Endometrial microvascular endothelial cells (primary cell): Measurements from ENCODE around the gene UCKL1. TPM values are rescaled to one million over a fixed set of nuclear protein-coding genes. Genes with fewer than 3 reads are reported as not detected.
"Not testable (repeated sequence)": the region's sequence is repeated elsewhere in the genome, so short reads cannot be mapped to it uniquely, and the experiment has no call there.

Experiments
- in situ Hi-C: cut with HindIII; loops from 2 replicates; pipeline ENCODE4 v1.10.0; 2017; ENCODE audit warnings: low sequenced_read_pairs, low pct_unique_long_range_greater_than_20kb; ENCODE audit errors: inconsistent ontology term
- total RNA-seq: library from RNA; depleted of rRNA; stranded (reverse); fragments of >200 nt; gene quantifications from one replicate; pipeline ENCODE4 v1.2.3, GENCODE V29; 2015; ENCODE audit errors: inconsistent ontology term

UCKL1 gene
- total RNA-seq, 1 donor from 2014 or later: 19.3 TPM

DNA sequence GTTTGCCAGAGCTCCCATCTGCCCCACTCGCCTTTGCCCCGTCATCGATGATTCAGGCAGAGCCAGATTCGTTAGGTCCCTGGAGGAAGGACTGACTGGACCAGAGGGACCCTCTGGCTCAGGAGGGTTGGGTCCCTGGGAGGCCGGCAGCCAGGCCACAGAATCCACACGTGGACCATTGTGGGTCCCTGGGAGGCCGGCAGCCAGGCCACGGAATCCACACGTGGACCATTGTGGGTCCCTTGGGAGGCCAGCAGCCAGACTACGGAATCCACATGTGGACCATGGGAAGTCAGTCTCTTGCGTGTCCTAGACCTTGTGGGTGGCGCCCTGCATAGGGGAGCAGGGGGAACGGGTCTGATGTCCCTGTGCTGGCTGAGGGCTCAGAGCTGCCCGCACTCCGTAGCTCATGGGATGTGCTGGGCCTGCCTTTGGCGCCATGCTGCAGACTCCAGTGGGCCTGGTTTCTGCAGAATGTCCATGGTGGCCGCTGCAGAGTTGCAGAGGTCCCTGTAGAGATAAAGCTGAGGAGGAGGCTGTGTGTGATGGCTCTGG, 23.5 kb downstream of the UCKL1 start:
- in situ Hi-C loops: no loop called here

DNA sequence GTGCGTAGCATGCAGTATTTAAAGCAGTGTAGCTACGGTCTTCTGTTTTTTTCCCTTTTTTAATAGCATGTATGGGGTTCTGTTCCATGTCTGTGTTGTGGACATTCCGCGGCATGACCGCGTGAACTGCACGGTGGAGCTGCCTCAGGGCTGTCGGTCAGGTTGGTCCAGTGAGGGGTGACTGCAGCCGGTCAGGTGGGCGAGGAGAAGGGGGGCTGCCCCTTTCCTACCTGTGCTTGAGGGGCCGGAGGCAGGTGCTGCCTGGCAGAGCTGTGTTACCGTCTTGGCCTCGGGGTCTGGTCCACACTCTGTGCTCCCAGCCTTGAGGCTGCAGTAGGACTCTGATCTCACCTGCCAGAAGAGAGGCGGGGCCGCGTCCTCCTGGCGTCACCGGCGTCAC, 24.5 kb downstream of the UCKL1 start:
- in situ Hi-C loops: no loop called here

DNA sequence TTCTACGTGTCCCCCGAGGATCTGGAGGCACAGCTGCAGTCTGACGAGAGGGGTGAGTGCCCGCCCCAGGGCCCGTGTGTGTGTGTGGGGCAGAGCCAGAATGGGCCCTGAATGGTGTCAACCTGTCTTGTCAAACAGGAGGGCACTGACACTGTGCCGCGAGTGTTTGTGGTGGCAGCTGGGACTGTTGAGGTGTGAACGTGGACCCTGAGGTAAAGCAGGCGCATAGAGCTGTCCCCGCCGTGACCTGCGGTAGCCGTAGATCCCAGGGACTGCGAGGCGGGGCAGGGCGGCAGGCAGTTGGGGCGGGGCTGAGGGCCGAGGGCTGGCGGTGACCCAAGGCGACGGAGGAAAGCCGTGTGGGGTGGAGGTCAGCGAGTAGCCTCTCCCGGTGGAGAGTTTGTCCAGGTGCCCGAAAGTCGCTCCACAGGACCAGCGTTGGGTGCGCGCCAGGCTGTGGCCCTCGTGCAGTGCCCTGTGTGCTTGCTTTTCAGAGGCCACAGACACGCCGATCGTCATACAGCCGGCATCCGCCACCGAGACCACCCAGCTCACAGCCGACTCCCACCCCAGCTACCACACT, 25.2 kb downstream of the UCKL1 start:
- in situ Hi-C loops: no loop called here

- in situ Hi-C loops: not testable (repeated sequence)
Observed at GRCh38 chr20:63929473-63929883, 26.7 kb downstream of the UCKL1 start.

GRCh38 chr20:63929071-63929470, 27.1 kb downstream of the UCKL1 start:
- in situ Hi-C loops: no loop called here

DNA sequence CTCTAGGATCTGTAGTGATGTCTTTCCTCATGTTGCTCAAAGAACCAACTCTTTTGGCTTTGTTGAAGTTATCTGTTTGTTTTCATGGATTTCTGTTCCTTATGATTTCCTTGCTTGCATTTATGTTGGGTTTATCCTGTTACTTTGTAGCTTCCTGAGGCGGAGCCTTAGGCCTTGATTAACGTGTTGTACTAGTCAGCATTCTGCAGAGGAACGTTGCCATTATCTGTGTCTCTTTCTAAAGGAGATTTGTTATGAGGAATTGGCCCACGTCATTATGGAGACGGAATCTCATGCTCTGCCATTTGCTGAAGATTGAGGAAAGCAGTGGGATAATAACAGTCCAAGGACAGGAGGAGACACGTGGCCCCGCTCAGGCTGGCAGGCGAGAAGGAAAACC, 29.9 kb downstream of the UCKL1 start:
- in situ Hi-C loops: no loop called here

DNA sequence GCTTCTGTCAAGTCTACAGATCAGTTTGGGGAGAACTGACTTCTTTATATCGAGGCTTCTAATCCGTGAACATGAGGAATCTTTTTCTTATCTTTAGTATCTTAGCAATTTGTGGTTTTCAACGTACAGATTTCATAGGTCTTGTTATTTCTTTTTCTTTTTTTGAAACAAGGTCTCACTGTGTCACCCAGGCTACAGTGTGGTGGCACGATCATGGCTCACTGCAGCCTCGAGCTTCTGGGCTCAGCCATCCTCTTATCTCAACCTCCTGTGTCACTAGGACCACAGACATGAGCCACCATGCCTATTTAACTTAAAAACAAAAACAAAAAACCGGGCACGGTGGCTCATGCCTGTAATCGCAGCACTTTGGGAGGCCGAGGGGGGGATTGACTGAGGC, 32.0 kb downstream of the UCKL1 start:
- in situ Hi-C loops: no loop called here

DNA sequence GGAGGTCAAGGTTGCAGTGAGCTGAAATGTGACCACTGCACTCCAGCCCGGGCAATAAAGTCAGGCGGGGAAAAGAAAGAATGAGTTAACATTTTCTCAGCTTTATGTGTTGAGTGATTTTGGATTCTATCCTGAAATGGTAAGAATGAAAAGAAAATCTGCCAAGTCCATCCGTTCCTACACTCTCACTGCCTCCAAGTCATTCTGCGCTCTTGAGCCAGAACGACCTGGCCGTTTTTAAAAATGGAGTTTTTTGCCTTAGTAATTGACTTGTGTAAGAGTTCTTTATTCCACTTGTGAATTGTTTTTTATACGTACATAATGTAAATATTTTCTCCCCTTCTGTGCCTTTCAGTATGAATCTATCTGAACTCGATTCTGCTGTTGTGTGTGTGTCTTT, 32.6 kb downstream of the UCKL1 start:
- in situ Hi-C loops: no loop called here

GRCh38 chr20:63920226-63920625, 36.0 kb downstream of the UCKL1 start:
- in situ Hi-C loops: no loop called here

DNA sequence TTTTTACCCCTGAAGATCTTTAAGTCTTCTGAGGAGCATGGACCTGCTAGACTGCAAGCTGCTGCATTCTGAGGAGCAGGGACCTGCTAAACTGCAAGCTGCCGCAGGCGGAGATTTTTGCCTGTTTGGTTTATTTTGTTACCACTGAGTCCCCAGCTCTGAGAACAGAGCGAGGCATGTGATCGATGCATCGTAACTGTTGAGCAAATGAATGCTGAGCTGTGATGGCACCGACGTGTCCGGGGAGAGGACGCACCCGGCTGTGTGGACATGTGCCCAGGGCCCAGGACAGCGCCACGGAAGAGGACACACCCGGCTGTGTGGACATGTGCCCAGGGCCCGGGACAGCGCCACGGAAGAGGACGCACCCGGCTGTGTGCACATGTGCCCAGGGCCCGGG, 37.1 kb downstream of the UCKL1 start:
- in situ Hi-C loops: no loop called here

- in situ Hi-C loops: no loop called here
Observed at GRCh38 chr20:63917811-63918210, 38.4 kb downstream of the UCKL1 start.

DNA sequence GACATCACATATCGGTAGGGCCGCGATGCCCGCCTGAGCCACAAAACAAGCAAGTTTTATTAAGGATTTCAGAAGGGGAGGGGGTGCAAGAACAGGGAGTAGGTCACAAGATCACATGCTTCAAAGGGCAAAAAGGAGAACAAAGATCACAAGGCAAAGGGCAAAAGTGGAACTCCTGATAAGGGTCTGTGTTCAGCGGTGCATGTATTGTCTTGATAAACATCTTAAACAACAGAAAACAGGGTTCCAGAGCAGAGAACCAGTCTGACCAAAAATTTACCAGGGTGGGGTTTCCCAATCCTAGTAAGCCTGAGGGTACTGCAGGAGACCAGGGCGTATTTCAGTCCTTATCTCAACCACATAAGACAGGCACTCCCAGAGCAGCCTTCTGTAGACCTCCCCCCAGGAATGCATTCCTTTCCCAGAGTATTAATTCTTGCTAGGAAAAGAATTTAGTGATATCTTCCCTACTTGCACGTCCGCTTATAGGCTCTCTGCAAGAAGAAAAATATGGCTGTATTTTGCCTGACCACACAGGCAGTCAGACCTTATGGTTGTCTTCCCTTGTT, 39.8 kb downstream of the UCKL1 start:
- in situ Hi-C loops: not testable (repeated sequence)

- in situ Hi-C loops: no loop called here
Observed at GRCh38 chr20:63915471-63915870, 40.7 kb downstream of the UCKL1 start.

- in situ Hi-C loops: no loop called here
Observed at GRCh38 chr20:63913768-63914167, 42.4 kb downstream of the UCKL1 start.

DNA sequence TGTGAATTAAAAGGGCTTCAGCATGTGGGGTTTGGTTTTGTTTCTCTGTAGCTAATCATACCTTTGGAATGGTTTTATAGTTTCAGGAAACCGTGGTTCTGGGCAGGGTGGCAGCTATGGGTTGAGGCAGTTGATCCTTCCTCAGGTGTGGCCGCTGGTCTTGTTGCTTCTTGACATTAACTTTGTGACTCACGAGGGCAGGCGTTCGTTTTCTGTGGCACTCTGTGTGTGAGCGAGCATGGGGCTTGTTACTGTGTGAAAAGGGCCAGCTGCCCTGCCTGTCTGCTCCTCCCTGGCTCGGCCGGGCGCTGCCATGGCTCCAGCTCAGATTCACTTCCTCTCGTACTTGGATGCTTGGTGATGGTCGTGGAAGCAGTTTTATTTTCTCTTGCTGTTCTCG, 45.0 kb downstream of the UCKL1 start:
- in situ Hi-C loops: no loop called here

DNA sequence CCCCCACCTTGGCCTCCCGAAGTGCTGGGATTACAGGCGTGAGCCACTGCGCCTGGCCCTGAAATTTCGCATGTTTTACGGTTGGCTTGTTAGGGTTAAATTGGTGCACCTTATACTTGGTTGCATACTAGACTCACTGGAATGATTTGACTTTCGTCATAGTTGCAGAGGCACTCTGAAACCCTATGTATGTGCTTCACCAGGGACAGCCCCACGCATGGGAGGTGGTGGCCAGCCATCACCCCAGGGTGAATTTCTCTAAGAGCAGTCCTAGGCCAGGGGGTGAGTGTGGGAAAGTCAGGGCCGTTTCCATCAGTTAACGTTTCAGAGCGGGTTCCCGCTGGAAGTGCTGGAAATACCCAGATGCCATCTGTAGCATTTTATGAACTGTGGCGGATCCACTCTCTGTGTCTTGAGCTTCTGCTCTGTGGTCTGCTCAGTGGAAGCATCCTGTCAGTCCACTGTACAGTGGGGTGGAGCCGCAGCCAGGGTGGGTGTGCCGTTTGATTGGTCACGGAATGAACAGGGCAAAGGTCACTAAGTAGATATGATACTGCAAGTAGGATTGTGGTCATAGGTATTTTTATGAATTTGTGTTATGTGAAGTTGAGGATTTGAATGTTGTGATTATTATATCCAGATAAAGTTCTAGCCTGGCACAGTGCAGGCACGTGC, 48.1 kb downstream of the UCKL1 start:
- in situ Hi-C loops: no loop called here

- in situ Hi-C loops: no loop called here
Observed at GRCh38 chr20:63903796-63904561, 52.2 kb downstream of the UCKL1 start.

DNA sequence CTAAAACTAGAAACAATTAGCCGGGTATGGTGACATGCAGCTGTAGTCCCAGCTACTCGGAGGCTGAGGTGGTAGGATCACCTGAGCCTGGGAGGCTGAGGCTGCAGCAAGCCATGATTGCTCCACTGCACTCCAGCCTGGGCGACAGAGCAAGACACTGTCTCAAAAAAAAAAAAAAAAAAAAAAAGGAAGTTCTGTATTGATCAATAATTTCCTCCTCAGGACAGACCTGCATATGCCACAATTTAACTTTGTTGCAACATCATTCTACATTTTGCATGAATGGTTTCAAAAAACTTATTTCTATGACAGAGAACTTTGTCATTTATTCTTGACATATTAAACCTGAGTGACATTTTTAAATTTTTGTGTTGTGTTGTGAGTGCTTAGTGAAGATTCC, 55.8 kb downstream of the UCKL1 start:
- in situ Hi-C loops: no loop called here

- in situ Hi-C loops: loop anchor here (25.0 kb wide), 1 partner anchor 112 kb away; no protein-coding TSS in a partner anchor
Observed at GRCh38 chr20:63898882-63899558, 57.2 kb downstream of the UCKL1 start.
